HepG2 (cell line): Measurements from ENCODE around the gene ENC1. TPM values are rescaled to one million over a fixed set of nuclear protein-coding genes. Genes with fewer than 3 reads are reported as not detected.

Source experiments
- ARID2 ChIP-seq: sonication (generic); formaldehyde crosslinking; IDR thresholded peaks from 2 replicates; pipeline ENCODE4 v1.8.1; 2022; ENCODE audit warnings: mild to moderate bottlenecking, missing genetic modification reagents, borderline replicate concordance
- BRF2 ChIP-seq: sonication (generic); formaldehyde crosslinking; IDR thresholded peaks from 2 replicates; pipeline ENCODE4 v1.8.1; 2022; ENCODE audit warnings: mild to moderate bottlenecking, missing genetic modification reagents
- FOSL2 ChIP-seq: sonication (generic); formaldehyde crosslinking; IDR thresholded peaks from 2 replicates; pipeline ENCODE4 v1.4.0; 2020; ENCODE audit warnings: missing genetic modification reagents
- MED13 ChIP-seq: sonication (generic); formaldehyde crosslinking; IDR thresholded peaks from 2 replicates; pipeline ENCODE4 v1.5.0; 2020; ENCODE audit warnings: missing genetic modification reagents
- STAT6 ChIP-seq: sonication (generic); formaldehyde crosslinking; IDR thresholded peaks from 2 replicates; pipeline ENCODE4 v1.4.0; 2020; ENCODE audit warnings: missing genetic modification reagents, mild to moderate bottlenecking, borderline replicate concordance
- UBTF ChIP-seq: sonication (generic); formaldehyde crosslinking; IDR thresholded peaks from 2 replicates; pipeline ENCODE4 v1.4.0; 2020; ENCODE audit warnings: mild to moderate bottlenecking, missing genetic modification reagents
- ZBTB34 ChIP-seq: sonication (generic); formaldehyde crosslinking; IDR thresholded peaks from 2 replicates; pipeline ENCODE4 v1.8.0; 2022; ENCODE audit warnings: mild to moderate bottlenecking, missing genetic modification reagents
- ZNF12 ChIP-seq: sonication (generic); formaldehyde crosslinking; IDR thresholded peaks from 2 replicates; pipeline ENCODE4 v1.5.0; 2020; ENCODE audit warnings: missing genetic modification reagents
- ZNF530 ChIP-seq: sonication (generic); formaldehyde crosslinking; IDR thresholded peaks from 2 replicates; pipeline ENCODE4 v1.5.0; 2020; ENCODE audit warnings: low read depth, mild to moderate bottlenecking, missing genetic modification reagents
- polyA plus RNA-seq, 8 experiments: library from polyadenylated mRNA; depleted of rRNA in 3 of 8; stranded (reverse) in 7 of 8; unstranded in 1 of 8; fragments of >200 nt; fragmentation: Illumina TruSeq in 4 of 8; extraction: Trizol in 4 of 8; gene quantifications; 2 replicates each; pipeline versions ENCODE4 v1.2.1 to v1.2.3, GENCODE V29; 2011 to 2016; ENCODE audit warnings: low read depth in 4 of 8, missing spikeins in 1 of 8, mixed read lengths in 1 of 8; ENCODE audit not compliant: insufficient read depth in 1 of 8
- total RNA-seq, 5 experiments: library from RNA; depleted of rRNA; stranded (reverse); fragments of >200 nt; fragmentation: Illumina TruSeq; extraction: Trizol; gene quantifications; 2 replicates each; pipeline ENCODE4 v1.2.3, GENCODE V29; 2016; ENCODE audit warnings: low read depth in 1 of 5
- TF ChIP-seq, protein P1 (sequence below): sonication (generic); formaldehyde crosslinking; IDR thresholded peaks from 2 replicates; pipeline ENCODE4 v1.8.1; 2023; ENCODE audit warnings: mild to moderate bottlenecking, missing genetic modification reagents, borderline replicate concordance
- TF ChIP-seq, protein P2 (sequence below): sonication (generic); formaldehyde crosslinking; IDR thresholded peaks from 2 replicates; pipeline ENCODE4 v1.5.0; 2020; ENCODE audit warnings: mild to moderate bottlenecking, low read depth, missing genetic modification reagents, borderline replicate concordance
- TF ChIP-seq, protein P3 (sequence below): sonication (generic); formaldehyde crosslinking; IDR thresholded peaks from 2 replicates; pipeline ENCODE4 v1.4.0; 2020; ENCODE audit warnings: missing genetic modification reagents

ENC1 gene
- total and polyA plus RNA-seq, 2 of the 13 experiments (the other 11 are each of a cell fraction or from before 2014, with no cell fraction given), result 63.8 to 64.4 TPM

DNA sequence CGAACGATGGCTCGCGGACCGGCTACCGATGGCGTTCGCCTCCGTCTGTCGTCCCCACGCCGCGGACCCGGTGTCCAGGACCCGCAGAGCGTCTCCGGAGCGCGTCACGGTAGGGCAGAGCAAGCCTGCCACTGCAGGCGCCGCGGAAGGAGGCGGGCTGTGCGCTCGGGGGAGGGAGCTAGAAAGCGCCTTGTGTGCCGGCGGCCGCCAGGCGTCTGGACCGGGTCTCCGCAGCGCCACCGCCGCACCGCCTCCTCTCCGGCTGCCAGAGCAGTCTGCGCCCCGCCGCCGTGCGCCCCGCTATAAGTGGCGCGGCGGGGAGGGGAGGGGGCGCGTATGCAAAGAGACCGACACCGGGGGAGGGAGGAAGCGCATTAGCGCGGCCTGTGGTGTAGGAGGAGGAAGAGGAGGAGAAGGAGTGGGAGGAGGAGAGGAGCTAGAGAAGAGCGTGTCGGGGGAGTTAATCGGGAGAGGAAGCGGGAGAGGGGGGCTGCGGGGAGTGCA is at the start of gene ENC1 (continued):
- TF ChIP-seq UBTF (CRISPR knock-in tag) (peak; percentile 97), ZNF530 (CRISPR knock-in tag) (no peak), STAT6 (no peak), ZNF12 (CRISPR knock-in tag) (no peak; the same call in 1 of the 2 replicates), FOSL2 (CRISPR knock-in tag) (peak; percentile 67; the same call in 1 of the 2 replicates), ARID2 (CRISPR knock-in tag) (peak; percentile 69; the same call in 1 of the 2 replicates), MED13 (CRISPR knock-in tag) (peak; percentile 89; the same call in 1 of the 2 replicates), BRF2 (CRISPR knock-in tag) (peak; percentile 85; the same call in 1 of the 2 replicates), ZBTB34 (CRISPR knock-in tag) (0 out of 2 replicates have a peak, but pooled peaks have one; percentile 15)
- TF ChIP-seq, protein P1, sequence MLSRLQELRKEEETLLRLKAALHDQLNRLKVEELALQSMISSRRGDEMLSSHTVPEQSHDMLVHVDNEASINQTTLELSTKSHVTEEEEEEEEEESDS, result peak; percentile 87; the same call in 1 of the 2 replicates
- TF ChIP-seq, protein P2, sequence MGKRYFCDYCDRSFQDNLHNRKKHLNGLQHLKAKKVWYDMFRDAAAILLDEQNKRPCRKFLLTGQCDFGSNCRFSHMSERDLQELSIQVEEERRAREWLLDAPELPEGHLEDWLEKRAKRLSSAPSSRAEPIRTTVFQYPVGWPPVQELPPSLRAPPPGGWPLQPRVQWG, result no peak
- TF ChIP-seq, protein P3, sequence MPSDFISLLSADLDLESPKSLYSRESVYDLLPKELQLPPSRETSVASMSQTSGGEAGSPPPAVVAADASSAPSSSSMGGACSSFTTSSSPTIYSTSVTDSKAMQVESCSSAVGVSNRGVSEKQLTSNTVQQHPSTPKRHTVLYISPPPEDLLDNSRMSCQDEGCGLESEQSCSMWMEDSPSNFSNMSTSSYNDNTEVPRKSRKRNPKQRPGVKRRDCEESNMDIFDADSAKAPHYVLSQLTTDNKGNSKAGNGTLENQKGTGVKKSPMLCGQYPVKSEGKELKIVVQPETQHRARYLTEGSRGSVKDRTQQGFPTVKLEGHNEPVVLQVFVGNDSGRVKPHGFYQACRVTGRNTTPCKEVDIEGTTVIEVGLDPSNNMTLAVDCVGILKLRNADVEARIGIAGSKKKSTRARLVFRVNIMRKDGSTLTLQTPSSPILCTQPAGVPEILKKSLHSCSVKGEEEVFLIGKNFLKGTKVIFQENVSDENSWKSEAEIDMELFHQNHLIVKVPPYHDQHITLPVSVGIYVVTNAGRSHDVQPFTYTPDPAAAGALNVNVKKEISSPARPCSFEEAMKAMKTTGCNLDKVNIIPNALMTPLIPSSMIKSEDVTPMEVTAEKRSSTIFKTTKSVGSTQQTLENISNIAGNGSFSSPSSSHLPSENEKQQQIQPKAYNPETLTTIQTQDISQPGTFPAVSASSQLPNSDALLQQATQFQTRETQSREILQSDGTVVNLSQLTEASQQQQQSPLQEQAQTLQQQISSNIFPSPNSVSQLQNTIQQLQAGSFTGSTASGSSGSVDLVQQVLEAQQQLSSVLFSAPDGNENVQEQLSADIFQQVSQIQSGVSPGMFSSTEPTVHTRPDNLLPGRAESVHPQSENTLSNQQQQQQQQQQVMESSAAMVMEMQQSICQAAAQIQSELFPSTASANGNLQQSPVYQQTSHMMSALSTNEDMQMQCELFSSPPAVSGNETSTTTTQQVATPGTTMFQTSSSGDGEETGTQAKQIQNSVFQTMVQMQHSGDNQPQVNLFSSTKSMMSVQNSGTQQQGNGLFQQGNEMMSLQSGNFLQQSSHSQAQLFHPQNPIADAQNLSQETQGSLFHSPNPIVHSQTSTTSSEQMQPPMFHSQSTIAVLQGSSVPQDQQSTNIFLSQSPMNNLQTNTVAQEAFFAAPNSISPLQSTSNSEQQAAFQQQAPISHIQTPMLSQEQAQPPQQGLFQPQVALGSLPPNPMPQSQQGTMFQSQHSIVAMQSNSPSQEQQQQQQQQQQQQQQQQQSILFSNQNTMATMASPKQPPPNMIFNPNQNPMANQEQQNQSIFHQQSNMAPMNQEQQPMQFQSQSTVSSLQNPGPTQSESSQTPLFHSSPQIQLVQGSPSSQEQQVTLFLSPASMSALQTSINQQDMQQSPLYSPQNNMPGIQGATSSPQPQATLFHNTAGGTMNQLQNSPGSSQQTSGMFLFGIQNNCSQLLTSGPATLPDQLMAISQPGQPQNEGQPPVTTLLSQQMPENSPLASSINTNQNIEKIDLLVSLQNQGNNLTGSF (CRISPR knock-in tag), result 0 out of 2 replicates have a peak, but pooled peaks have one; percentile 16
